OCI-LY7 (cell line): ENCODE results near the gene NEURL3.

Experiments
- CTCF ChIP-seq: fragments of 200-600 bp; sonication (generic); conservative IDR thresholded peaks from 2 replicates; pipeline ENCODE4 v1.5.1; 2014; ENCODE audit warnings: mild to moderate bottlenecking, antibody characterized with exemption, low read length, moderate library complexity, mixed read lengths
- EZH2phosphoT487 ChIP-seq: fragments of 200-600 bp; sonication (generic); IDR thresholded peaks from 2 replicates; pipeline ENCODE4 v1.6.1; 2018; ENCODE audit warnings: low read depth, borderline replicate concordance, mild to moderate bottlenecking, mixed run types, antibody characterized with exemption, low read length, moderate library complexity, mixed read lengths

- TF ChIP-seq CTCF: no peak
- no peak for TF ChIP-seq EZH2phosphoT487
Observed at GRCh38 chr2:96509847-96510230, 4.7 kb upstream of the NEURL3 start.
